GM12865 (cell line): ENCODE measurements around the gene STXBP6.

Experiments used
- DNase-seq: peaks from one replicate; pipeline ENCODE4 v3.0.0; 2010; ENCODE audit warnings: low read depth
- H3K4me3 ChIP-seq: 2 replicates; pipeline ENCODE4 v1.5.1; 2011; ENCODE audit warnings: mild to moderate bottlenecking, low read depth, low read length, control low read depth
- CTCF ChIP-seq: IDR thresholded peaks from 2 replicates; pipeline ENCODE4 v1.5.1; 2011; ENCODE audit warnings: low read length, control low read depth, low read depth, inconsistent platforms; ENCODE audit not compliant: insufficient read depth; ENCODE audit errors: missing control alignments

STXBP6 gene

DNA sequence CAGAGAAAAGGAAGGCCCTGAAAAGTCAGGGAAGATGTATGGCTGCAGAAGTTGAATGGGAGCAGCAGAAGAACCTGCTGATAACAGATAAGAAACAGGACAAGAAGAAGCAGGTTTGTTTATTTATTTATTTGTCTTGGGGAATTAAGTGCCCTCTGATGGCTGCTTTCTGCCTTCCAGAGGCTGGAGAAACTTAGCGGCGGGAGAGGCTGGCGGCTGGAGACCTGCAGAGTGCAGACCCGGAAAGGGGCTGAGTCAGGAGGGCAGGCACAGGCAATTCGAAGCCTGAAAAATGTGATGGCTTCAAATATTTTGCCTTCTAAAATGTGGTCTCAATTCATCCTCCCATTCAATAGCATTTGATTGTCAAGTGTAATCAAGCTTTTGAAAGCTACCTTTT, 247.7 kb downstream of the STXBP6 start:
- DNase-seq = no peak
- TF ChIP-seq CTCF = no peak

DNA sequence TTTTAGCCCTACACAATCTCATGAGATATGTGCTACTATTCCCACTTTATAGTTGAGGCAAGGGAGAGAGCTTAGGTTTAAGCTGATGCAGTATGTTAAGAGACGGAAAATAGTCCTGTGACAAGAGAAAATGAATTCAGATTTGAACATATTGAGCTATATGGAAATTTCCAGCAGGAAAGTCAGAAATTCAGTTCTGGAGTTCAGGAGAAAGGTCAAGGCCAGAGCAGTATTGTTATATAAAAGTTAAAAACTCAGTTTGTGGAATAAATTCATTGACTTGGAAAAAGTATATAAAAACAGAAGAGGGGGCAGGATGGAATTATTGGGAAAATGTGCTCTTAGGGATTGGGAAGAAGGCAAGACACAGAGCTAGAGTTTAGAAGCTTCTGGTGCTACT, 248.9 kb downstream of the STXBP6 start:
- no peak for TF ChIP-seq CTCF
- H3K4me3 ChIP-seq = no peak overlapping the region
- no peak for DNase-seq

More for the DNA sequence above, 247.7 kb downstream of the STXBP6 start:
- H3K4me3 ChIP-seq = no peak overlapping the region

DNA sequence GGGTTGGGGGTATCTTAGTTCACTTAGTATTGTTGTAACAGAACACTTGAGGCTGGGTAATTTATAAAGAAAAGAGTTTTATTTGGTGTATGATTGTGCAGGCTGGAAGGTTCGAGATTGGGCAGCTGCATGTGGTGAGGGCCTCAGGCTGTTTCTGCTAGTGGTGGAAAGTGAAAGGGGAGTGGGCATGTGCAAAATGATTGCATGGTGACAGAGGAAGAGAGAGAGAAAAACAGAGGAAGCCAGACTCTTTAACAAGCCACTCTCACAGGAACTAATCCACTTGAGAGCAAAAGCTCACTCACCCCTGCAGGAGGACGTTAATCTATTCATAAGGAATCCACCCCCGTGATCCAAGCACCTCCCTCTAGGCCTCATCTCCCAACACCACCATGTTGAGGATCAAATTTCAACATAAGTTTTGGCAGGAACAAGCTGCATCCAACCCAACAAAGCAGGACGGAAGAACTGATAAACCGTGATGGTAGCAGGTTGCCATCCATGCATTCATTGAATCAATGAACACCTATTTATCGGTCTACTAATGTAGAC, 251.0 kb downstream of the STXBP6 start:
- TF ChIP-seq CTCF = no peak
- H3K4me3 ChIP-seq = no peak overlapping the region
- DNase-seq = peak; percentile 18

DNA sequence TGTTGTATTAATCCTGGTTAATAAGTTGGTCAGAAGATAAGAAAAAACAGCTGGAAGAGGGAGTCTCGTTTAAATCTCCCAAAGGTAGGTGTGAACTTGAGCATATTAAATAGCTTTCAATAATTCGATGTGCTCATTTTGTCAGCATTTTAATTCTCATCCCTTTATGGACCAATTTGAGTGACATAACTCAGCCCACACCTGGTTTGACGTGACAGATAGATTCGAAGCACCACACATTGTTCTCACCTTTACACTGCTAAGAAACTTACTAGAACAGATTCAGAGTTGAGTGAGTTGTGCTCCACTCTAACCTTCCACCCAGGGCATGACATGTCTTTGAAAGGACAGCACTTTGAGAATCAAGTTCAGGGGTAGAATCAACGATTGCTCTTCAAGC, 254.5 kb downstream of the STXBP6 start:
- H3K4me3 ChIP-seq = no peak overlapping the region
- no peak for TF ChIP-seq CTCF
- no peak for DNase-seq

DNA sequence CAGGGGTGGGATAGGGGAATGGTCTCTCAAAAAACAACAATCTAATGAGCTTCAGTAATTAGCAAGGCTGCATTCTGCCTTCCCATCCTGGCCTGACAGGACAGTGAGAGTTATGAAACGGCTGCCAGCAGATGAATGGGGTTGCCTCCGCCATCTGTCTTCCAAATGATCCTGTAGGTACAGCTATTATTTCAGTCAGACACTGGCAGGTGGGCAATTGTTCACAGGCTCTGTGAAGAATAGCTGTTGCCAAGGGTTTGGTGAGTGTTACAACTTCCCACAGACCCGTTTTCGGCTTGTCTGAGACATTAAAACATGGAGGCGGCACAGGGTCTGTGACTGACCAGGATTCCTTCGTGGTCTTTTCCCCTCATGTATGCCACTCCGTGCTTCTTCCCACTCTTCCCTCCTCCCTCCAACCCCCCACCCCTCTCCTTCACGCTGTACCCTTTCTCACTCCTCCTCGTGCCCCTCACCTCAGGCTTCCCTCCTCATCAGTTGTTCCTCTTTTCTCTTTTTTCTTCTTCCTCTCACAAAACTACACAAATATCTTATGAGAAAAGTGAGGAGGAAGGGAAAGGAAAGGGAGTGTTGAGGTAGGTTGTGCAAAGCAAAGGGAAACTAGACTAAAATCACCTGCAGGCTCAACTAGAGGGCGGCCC, 255.2 kb downstream of the STXBP6 start:
- H3K4me3 ChIP-seq = no peak overlapping the region
- DNase-seq = no peak
- no peak for TF ChIP-seq CTCF

GRCh38 chr14:24790196-24790595, 259.8 kb downstream of the STXBP6 start:
- no peak overlapping the region for H3K4me3 ChIP-seq
- DNase-seq = no peak
- no peak for TF ChIP-seq CTCF

DNA sequence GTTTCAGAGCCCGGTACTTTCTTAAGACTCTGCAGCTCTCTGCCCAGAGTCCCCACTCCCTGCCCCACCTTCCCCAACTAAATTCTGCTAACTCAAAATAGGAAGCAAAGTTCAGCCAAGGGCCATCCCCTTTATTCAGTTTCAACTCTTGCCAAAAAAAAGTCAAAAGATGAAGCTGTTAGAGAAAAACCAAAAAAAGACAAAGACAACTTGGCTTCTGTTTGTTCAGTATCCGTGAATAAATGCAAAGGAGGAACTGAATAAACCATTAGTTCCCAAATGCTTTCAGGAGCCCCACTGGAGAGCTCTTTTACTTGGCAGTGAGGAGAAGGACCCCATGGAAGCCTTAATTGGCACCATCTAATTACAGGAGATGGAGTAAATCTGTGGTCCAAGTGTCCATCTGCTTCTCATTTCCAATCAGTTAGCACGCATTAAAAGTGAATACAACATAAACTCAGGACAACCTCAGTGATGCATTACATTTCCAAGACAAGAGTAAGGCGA, 260.5 kb downstream of the STXBP6 start:
- TF ChIP-seq CTCF = no peak
- no peak overlapping the region for H3K4me3 ChIP-seq
- DNase-seq = no peak
